Measurements from ENCODE around the gene ELK3. TPM values are rescaled to one million over a fixed set of nuclear protein-coding genes. Genes with fewer than 3 reads are reported as not detected.

The ELK3 gene
- total and polyA plus RNA-seq, 2 of the 8 experiments (the other 6 are each of a cell fraction or from before 2014, with no cell fraction given): 3.5 to 14.3 TPM

DNA sequence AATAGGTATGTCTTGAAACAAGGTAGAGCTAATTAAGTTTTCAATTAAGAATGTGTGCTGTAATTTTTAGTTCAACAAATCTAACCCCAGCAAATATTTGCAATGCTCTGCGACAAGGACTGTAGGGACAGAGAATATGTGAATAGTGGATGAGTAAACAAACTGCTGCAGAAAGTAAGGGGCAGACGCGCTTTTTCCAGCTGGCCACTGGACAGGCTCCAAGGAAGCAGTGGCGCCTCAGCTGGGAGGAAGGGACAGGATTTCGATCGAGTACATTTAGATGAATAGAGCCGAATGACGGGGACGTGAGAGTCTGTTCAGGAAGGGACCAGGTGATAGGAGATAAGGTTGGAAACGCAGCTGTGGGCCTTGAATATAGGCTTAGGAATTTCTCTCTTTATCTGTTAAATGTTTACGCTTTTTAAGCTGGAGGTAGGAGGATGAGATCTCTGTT lies 69.3 kb downstream of the ELK3 start:
- DNase-seq (ENCODE audit: low read depth in 1 of 2, low spot score in 2 of 2) (no peak), FAIRE-seq (no peak)
- H3K9me3 ChIP-seq (ENCODE audit: insufficient read depth in 2 of 2, low read depth in 1 of 2, low read length in 1 of 2): no peaks in the 10 kb centered on the region
- no peaks in the 10 kb centered on the region for H4K20me1 ChIP-seq (replicated peaks in 1 of 2; ENCODE audit: control insufficient read depth in 1 of 2, insufficient read depth in 2 of 2, low read length in 2 of 2)
- TF ChIP-seq CTBP2 (IDR thresholded peaks at IDR 0.05; ENCODE audit: borderline replicate concordance, insufficient read depth, insufficient read length, low read length): no peak
- TF ChIP-seq, protein P1, sequence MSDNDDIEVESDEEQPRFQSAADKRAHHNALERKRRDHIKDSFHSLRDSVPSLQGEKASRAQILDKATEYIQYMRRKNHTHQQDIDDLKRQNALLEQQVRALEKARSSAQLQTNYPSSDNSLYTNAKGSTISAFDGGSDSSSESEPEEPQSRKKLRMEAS (IDR thresholded peaks at IDR 0.05): no peak
- no peak for TF ChIP-seq EGR1 (IDR thresholded peaks at IDR 0.05; ENCODE audit: borderline replicate concordance, low read depth, low read length)
- TF ChIP-seq TCF12 (IDR thresholded peaks at IDR 0.05; ENCODE audit: low read depth, low read length): no peak
- no peak for TF ChIP-seq SAP30 (IDR thresholded peaks at IDR 0.05; ENCODE audit: insufficient read depth, insufficient replicate concordance, low read length)
- no peak for TF ChIP-seq ATF3 (IDR thresholded peaks at IDR 0.05; ENCODE audit: insufficient read depth, low read depth, low read length)
- no peak for TF ChIP-seq HDAC6 (IDR thresholded peaks at IDR 0.05; ENCODE audit: low read depth, low read length)
- no peak for TF ChIP-seq NRF1 (IDR thresholded peaks at IDR 0.05; ENCODE audit: low read depth, low read length)
- no peak for TF ChIP-seq GABPA (IDR thresholded peaks at IDR 0.05; ENCODE audit: borderline replicate concordance, insufficient read depth, low read length)
- TF ChIP-seq CEBPB (IDR thresholded peaks at IDR 0.05; ENCODE audit: low read depth, low read length): no peak
- no peak for TF ChIP-seq CBX5 (IDR thresholded peaks at IDR 0.05; ENCODE audit: low read depth, low read length)
- no peak for TF ChIP-seq POLR2A (IDR thresholded peaks at IDR 0.05; ENCODE audit: control extremely low read depth in 1 of 2, low read depth in 2 of 2, low read length in 2 of 2)
- POLR2A ChIA-PET (ENCODE audit: partially characterized antibody): interaction anchor here (0.5 to 0.7 kb wide), 2 partner anchors 9 to 222 kb away, joined by 3 read pairs; no protein-coding TSS in a partner anchor
- H3K14ac ChIP-seq (ENCODE audit: insufficient read length): no peak overlapping the region
- no peak overlapping the region for H3K4me2 ChIP-seq (ENCODE audit: insufficient read depth in 1 of 2, low read depth in 2 of 2, low read length in 2 of 2)
- no peak overlapping the region for H3K56ac ChIP-seq (replicated peaks; ENCODE audit: insufficient read length, low read depth, low read length)
- H3K79me2 ChIP-seq (ENCODE audit: control insufficient read depth in 1 of 2, insufficient read depth in 2 of 2, low read length in 2 of 2): no peaks in the 10 kb centered on the region
- H3K79me1 ChIP-seq (ENCODE audit: low read depth, low read length): no peaks in the 10 kb centered on the region
- H2AFZ ChIP-seq (ENCODE audit: low read length): no peak overlapping the region
- no peak overlapping the region for H2BK120ac ChIP-seq (replicated peaks; ENCODE audit: low read depth, low read length)
- H4K91ac ChIP-seq (replicated peaks; ENCODE audit: insufficient read length, low read length): no peak overlapping the region
- H3K18ac ChIP-seq (ENCODE audit: extremely low read depth, low read length): no peak overlapping the region
- H4K8ac ChIP-seq (ENCODE audit: extremely low read depth, insufficient read depth, low read length): no peak overlapping the region
- CTCF ChIA-PET (ENCODE audit: partially characterized antibody): interaction anchor here (0.8 to 1.0 kb wide), 3 partner anchors 48 to 253 kb away, joined by 3 read pairs; no protein-coding TSS in a partner anchor
- H4K5ac ChIP-seq (ENCODE audit: insufficient read length, low read depth, low read length): no peak overlapping the region
- no peak overlapping the region for H3K4ac ChIP-seq (replicated peaks; ENCODE audit: insufficient read length, low read depth, low read length)
- no peaks in the 10 kb centered on the region for H3K23me2 ChIP-seq (ENCODE audit: low read depth, low read length)
- H2BK5ac ChIP-seq (ENCODE audit: low read depth, low read length): no peak overlapping the region
- H3K36me3 ChIP-seq (ENCODE audit: control insufficient read depth in 2 of 4, insufficient read depth in 4 of 4, low read length in 3 of 4): no peaks in the 10 kb centered on the region; a peak in 2 of 8 replicates
- H3K27ac ChIP-seq (ENCODE audit: low read depth, low read length): no peak overlapping the region
- H3K23ac ChIP-seq (ENCODE audit: insufficient read length): no peak overlapping the region
- no peak overlapping the region for H2BK15ac ChIP-seq (ENCODE audit: low read length)
- no peaks in the 10 kb centered on the region for H3K4me1 ChIP-seq (replicated peaks in 1 of 4; ENCODE audit: control insufficient read depth in 3 of 4, insufficient read depth in 4 of 4, low read length in 3 of 4)
- H2BK12ac ChIP-seq (ENCODE audit: low read depth, low read length): no peak overlapping the region
- H2BK20ac ChIP-seq (ENCODE audit: low read length): no peak overlapping the region
- H3K27me3 ChIP-seq (replicated peaks in 1 of 4; ENCODE audit: control insufficient read depth in 3 of 4, extremely low read depth in 1 of 4, insufficient read depth in 3 of 4, low read length in 3 of 4): no peaks in the 10 kb centered on the region
- no peak overlapping the region for H2AK5ac ChIP-seq (ENCODE audit: low read depth, low read length)
- no peak overlapping the region for H3K9ac ChIP-seq (replicated peaks in 1 of 4; ENCODE audit: extremely low read depth in 1 of 4, low read depth in 3 of 4, low read length in 3 of 4)
- H3K4me3 ChIP-seq (ENCODE audit: extremely low read depth in 1 of 4, insufficient read depth in 2 of 4, low read depth in 3 of 4, low read length in 4 of 4): no peak overlapping the region
- 77% methylated on average over 11 of the region's 11 CpGs; no CpG with 5 or more reads in 1 of the 2 experiments for WGBS, 2 experiments (ENCODE audit: extremely low coverage in 1 of 2, insufficient coverage in 1 of 2, insufficient read length in 1 of 2, insufficient replicate concordance in 2 of 2, low coverage in 1 of 2, low lambda C conversion rate in 2 of 2, missing lambda C conversion rate in 1 of 2)
